Keratinocyte (primary cell): Measurements from ENCODE around the gene STAC.

Source experiments
- EZH2 ChIP-seq: IDR thresholded peaks from one replicate; pipeline ENCODE4 v1.6.1; 2012; ENCODE audit warnings: inconsistent platforms, mild to moderate bottlenecking, low read length, moderate library complexity
- TF ChIP-seq, protein P1 (sequence below), 3 experiments: IDR thresholded peaks in 1 of 3; conservative IDR thresholded peaks in 1 of 3; optimal IDR thresholded peaks in 1 of 3; 2 replicates in 2 of 3; 3 replicates in 1 of 3; pipeline versions ENCODE3 to v1.5.1; 2011; ENCODE audit warnings: low read length in 3 of 3, mild to moderate bottlenecking in 3 of 3, moderate library complexity in 2 of 3, control low read depth in 1 of 3, inconsistent platforms in 1 of 3; ENCODE audit not compliant: insufficient read depth in 2 of 3; ENCODE audit errors: extremely low read depth in 1 of 3

GRCh38 chr3:36397841-36398240 is 17.5 kb downstream of the STAC start:
- TF ChIP-seq, protein P1, sequence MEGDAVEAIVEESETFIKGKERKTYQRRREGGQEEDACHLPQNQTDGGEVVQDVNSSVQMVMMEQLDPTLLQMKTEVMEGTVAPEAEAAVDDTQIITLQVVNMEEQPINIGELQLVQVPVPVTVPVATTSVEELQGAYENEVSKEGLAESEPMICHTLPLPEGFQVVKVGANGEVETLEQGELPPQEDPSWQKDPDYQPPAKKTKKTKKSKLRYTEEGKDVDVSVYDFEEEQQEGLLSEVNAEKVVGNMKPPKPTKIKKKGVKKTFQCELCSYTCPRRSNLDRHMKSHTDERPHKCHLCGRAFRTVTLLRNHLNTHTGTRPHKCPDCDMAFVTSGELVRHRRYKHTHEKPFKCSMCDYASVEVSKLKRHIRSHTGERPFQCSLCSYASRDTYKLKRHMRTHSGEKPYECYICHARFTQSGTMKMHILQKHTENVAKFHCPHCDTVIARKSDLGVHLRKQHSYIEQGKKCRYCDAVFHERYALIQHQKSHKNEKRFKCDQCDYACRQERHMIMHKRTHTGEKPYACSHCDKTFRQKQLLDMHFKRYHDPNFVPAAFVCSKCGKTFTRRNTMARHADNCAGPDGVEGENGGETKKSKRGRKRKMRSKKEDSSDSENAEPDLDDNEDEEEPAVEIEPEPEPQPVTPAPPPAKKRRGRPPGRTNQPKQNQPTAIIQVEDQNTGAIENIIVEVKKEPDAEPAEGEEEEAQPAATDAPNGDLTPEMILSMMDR (optimal IDR thresholded peaks at IDR 0.05 in 1 of 3, IDR thresholded peaks at IDR 0.05 in 1 of 3, conservative IDR thresholded peaks at IDR 0.05 in 1 of 3; ENCODE audit: extremely low read depth in 1 of 3, insufficient read depth in 2 of 3, low read length in 3 of 3), result no peak
- TF ChIP-seq EZH2, result no peak
